ENCODE measurements around the gene PRKN.

- TF ChIP-seq CTCF (IDR thresholded peaks at IDR 0.05) (no peak), EP300 (IDR thresholded peaks at IDR 0.05) (no peak)
Measured at GRCh38 chr6:162290846-162291465, 436.6 kb downstream of the PRKN start.
